GM12878 (cell line): ENCODE results near the gene USE1. TPM values are rescaled to one million over a fixed set of nuclear protein-coding genes. Genes with fewer than 3 reads are reported as not detected.

ENCODE experiments used
- ATAC-seq: fragments of 200-7000 bp; cut with Tn5 transposase; 3 replicates; pipeline ENCODE4 v1.9.1; 2020; ENCODE audit warnings: mild to moderate bottlenecking, moderate library complexity
- BruUV-seq: library from RNA; stranded (reverse); fragments of 400-500 nt; replicated peaks from 2 replicates; lab custom pipeline; 2021; lab: Mats Ljungman, UMichigan
- CTCF ChIA-PET: fragments of 300-600 bp; sonication (Branson Sonifier 250); formaldehyde crosslinking; extraction: SDS; loops from one replicate; lab custom pipeline; 2021; ENCODE audit warnings: inconsistent platforms; lab: Yijun Ruan, JAX
- POLR2A ChIA-PET: fragments of 350-600 bp; formaldehyde crosslinking; extraction: SDS; loops from one replicate; lab custom pipeline; 2021; ENCODE audit warnings: inconsistent platforms; lab: Charles Lee
- RAD21 ChIA-PET: fragments of 300-600 bp; sonication (Branson Sonifier 250); formaldehyde crosslinking; loops from one replicate; lab custom pipeline; 2023; ENCODE audit warnings: antibody characterized with exemption; ENCODE audit not compliant: unreplicated experiment; lab: Charles Lee
- SMC1A ChIA-PET: fragments of 300-600 bp; sonication (Branson Sonifier 250); formaldehyde crosslinking; loops from one replicate; lab custom pipeline; 2023; ENCODE audit not compliant: unreplicated experiment, uncharacterized antibody; lab: Charles Lee
- DNase-seq: peaks from one replicate; pipeline ENCODE4 v3.0.0-alpha.2; 2011; ENCODE audit warnings: low read depth, low spot score
- FAIRE-seq: peaks from 3 replicates; lab custom pipeline; 2011; peaks lifted over from hg19 to GRCh38; lab: Jason Lieb, UNC
- H2AFZ ChIP-seq: 2 replicates; pipeline ENCODE4 v1.6.0; 2011; ENCODE audit warnings: low read depth, low read length, control low read depth; ENCODE audit not compliant: control insufficient read depth
- H3K27ac ChIP-seq: 2 replicates; pipeline ENCODE4 v1.5.1; 2011; ENCODE audit warnings: control low read depth; ENCODE audit not compliant: control insufficient read depth, insufficient read depth
- H3K27me3 ChIP-seq, 2 experiments: replicated peaks in 1 of 2; 2 replicates each; pipeline versions ENCODE4 v1.6.0 to v1.6.1; 2011; ENCODE audit warnings: low read length in 1 of 2; ENCODE audit not compliant: control insufficient read depth in 2 of 2, insufficient read depth in 2 of 2
- H3K36me3 ChIP-seq, 2 experiments: 2 replicates each; pipeline ENCODE4 v1.5.1; 2011; ENCODE audit warnings: low read length in 1 of 2; ENCODE audit not compliant: control insufficient read depth in 2 of 2, insufficient read depth in 2 of 2
- H3K4me1 ChIP-seq: 2 replicates; pipeline ENCODE4 v1.6.1; 2011; ENCODE audit warnings: mild to moderate bottlenecking, low read length, moderate library complexity, mixed read lengths; ENCODE audit not compliant: control insufficient read depth, insufficient read depth
- H3K4me2 ChIP-seq: 2 replicates; pipeline ENCODE4 v1.6.0; 2011; ENCODE audit warnings: control low read depth; ENCODE audit not compliant: control insufficient read depth, insufficient read depth
- H3K4me3 ChIP-seq: fragments of 200-600 bp; sonication (generic); 2 replicates; pipeline ENCODE4 v1.5.1; 2016
- H3K79me2 ChIP-seq: 2 replicates; pipeline ENCODE4 v1.6.0; 2011; ENCODE audit warnings: low read length; ENCODE audit not compliant: control insufficient read depth, insufficient read depth
- H3K9ac ChIP-seq: 2 replicates; pipeline ENCODE4 v1.8.0; 2011; ENCODE audit warnings: low read length, control low read depth, mixed read lengths; ENCODE audit not compliant: control insufficient read depth, insufficient read depth
- H3K9me3 ChIP-seq: replicated peaks from 3 replicates; pipeline ENCODE4 v1.5.1; 2011; ENCODE audit warnings: mild to moderate bottlenecking, low read length; ENCODE audit not compliant: control insufficient read depth, insufficient read depth
- H4K20me1 ChIP-seq: 2 replicates; pipeline ENCODE4 v1.6.0; 2011; ENCODE audit not compliant: control insufficient read depth, insufficient read depth
- ASH2L ChIP-seq: fragments of 300-600, 200-600 bp; sonication (generic); IDR thresholded peaks from 2 replicates; pipeline ENCODE4 v1.6.1; 2017; ENCODE audit warnings: low read depth, mild to moderate bottlenecking, borderline replicate concordance
- BRCA1 ChIP-seq: IDR thresholded peaks from 2 replicates; pipeline ENCODE4 v1.6.1; 2011; ENCODE audit warnings: low read depth, low read length, improper control_type of control experiment
- CEBPZ ChIP-seq: fragments of 150-350 bp; IDR thresholded peaks from 2 replicates; pipeline ENCODE4 v1.6.1; 2016; ENCODE audit warnings: low read depth, low read length
- ZBTB33 ChIP-seq: fragments of 450-650 bp; IDR thresholded peaks from 2 replicates; pipeline ENCODE4 v1.6.1; 2017; ENCODE audit warnings: mild to moderate bottlenecking
- WGBS: methylation state at CpG from one replicate; pipeline ENCODE4 v1.1.6; 2016; ENCODE audit warnings: low lambda C conversion rate; ENCODE audit not compliant: insufficient replicate concordance, insufficient coverage; ENCODE audit errors: missing lambda C conversion rate; 5-methylcytosine and 5-hydroxymethylcytosine counted together
- in situ Hi-C: fragments of 300-500 bp; cut with MboI; formaldehyde crosslinking; loops from 9 replicates; pipeline ENCODE4 v1.14.3; 2018; ENCODE audit warnings: mixed read lengths
- intact Hi-C: fragments of 100-400 bp; cut with micrococcal nuclease; formaldehyde crosslinking; loops from one replicate; pipeline ENCODE4 v1.14.2; 2022; ENCODE audit not compliant: unreplicated experiment
- polyA plus RNA-seq, 11 experiments: library from polyadenylated mRNA; depleted of rRNA in 4 of 11; unstranded in 6 of 11; stranded (reverse) in 5 of 11; fragments of >200 nt; fragmentation: Nextera tagmentation in 4 of 11; fragmentation: Illumina TruSeq in 1 of 11; extraction: Ambion mirVana in 4 of 11; extraction: Trizol in 1 of 11; gene quantifications; 1 replicate in 1 of 11; 2 replicates in 10 of 11; pipeline versions ENCODE4 v1.2.1 to v1.2.3, GENCODE V29; 2011 to 2016; ENCODE audit warnings: inconsistent platforms in 2 of 11, missing spikeins in 2 of 11, low read depth in 1 of 11
- total RNA-seq, 4 experiments: library from RNA; depleted of rRNA in 3 of 4; stranded (reverse); fragments of >200 nt in 3 of 4; fragmentation: Illumina TruSeq in 1 of 4; extraction: Trizol in 1 of 4; gene quantifications; 2 replicates each; pipeline versions ENCODE4 v1.2.1 to v1.2.3, GENCODE V29; 2013 to 2021

Gene USE1
- total and polyA plus RNA-seq, 10 of the 15 experiments (the other 5 are each of a cell fraction or from before 2014, with no cell fraction given), result 9.7 to 24.0 (median 16.1) TPM

GRCh38 chr19:17259118-17259780, 44.1 kb downstream of the USE1 start:
- Histone ChIP-seq H3K4me2 (no peak overlapping the region), H3K4me3 (no peak overlapping the region), H3K4me1 (peaks cover 2% of the 10 kb centered on the region; the same call in 1 of the 2 replicates), H4K20me1 (no peaks in the 10 kb centered on the region), H3K27me3 (no peaks in the 10 kb centered on the region), H2AFZ (no peak overlapping the region), H3K27ac (no peak overlapping the region), H3K79me2 (no peaks in the 10 kb centered on the region), H3K9ac (no peak overlapping the region), H3K9me3 (no peaks in the 10 kb centered on the region; the same call in 2 of the 3 replicates), H3K36me3 (no peaks in the 10 kb centered on the region)
- no peak for DNase-seq
- 69% methylated on average over 9 of the region's 9 CpGs for WGBS
- ChIA-PET SMC1A (interaction anchor here (0.6 to 1.8 kb wide), 6 partner anchors 12 to 147 kb away, joined by 3 to 7 read pairs (median 4); partner anchors contain the start of genes ANKLE1 and USE1), RAD21 (interaction anchor here (0.6 to 2.3 kb wide), 3 partner anchors 21 to 26 kb away, joined by 3 to 12 read pairs (median 4); partner anchors contain the start of gene ANKLE1), POLR2A (interaction anchor here (0.6 to 0.7 kb wide), 3 partner anchors 25 to 576 kb away, joined by 3 to 5 read pairs (median 3); no protein-coding TSS in a partner anchor), CTCF (interaction anchor here (0.6 to 10.5 kb wide), 17 partner anchors 8 to 256 kb away, joined by 3 to 120 read pairs (median 4); partner anchors contain the start of genes ANKLE1, BABAM1 and USE1)
- intact Hi-C loops, result no loop called here
- TF ChIP-seq CEBPZ, result no peak
- no peak for TF ChIP-seq BRCA1
- TF ChIP-seq ZBTB33, result no peak
- no peak for TF ChIP-seq ASH2L
- ATAC-seq, result no peak
- in situ Hi-C loops, result no loop called here
- no peak for FAIRE-seq
- no TSS peak for BruUV-seq
